ENCODE results near the gene RFK. TPM values are rescaled to one million over a fixed set of nuclear protein-coding genes. Genes with fewer than 3 reads are reported as not detected.

RFK gene
- total and polyA plus RNA-seq, 2 of the 13 experiments (the other 11 are each of a cell fraction or from before 2014, with no cell fraction given) = 18.2 to 37.2 TPM

GRCh38 chr9:76401580-76402354 lies 7.5 kb upstream of the RFK start (continued):
- TF ChIP-seq ZBTB26 (CRISPR knock-in tag; IDR thresholded peaks at IDR 0.05; ENCODE audit: borderline replicate concordance) (no peak), ZNF691 (CRISPR knock-in tag; IDR thresholded peaks at IDR 0.05; ENCODE audit: borderline replicate concordance, low read depth) (no peak), RARA (CRISPR knock-in tag; IDR thresholded peaks at IDR 0.05) (peak; percentile 60), ZNF616 (CRISPR knock-in tag; IDR thresholded peaks at IDR 0.05; ENCODE audit: low read depth) (no peak), MAFG (CRISPR knock-in tag; IDR thresholded peaks at IDR 0.05) (no peak), KLF12 (CRISPR knock-in tag; IDR thresholded peaks at IDR 0.05; ENCODE audit: borderline replicate concordance) (no peak), ZNF264 (CRISPR knock-in tag; IDR thresholded peaks at IDR 0.05) (peak; percentile 28; the same call in 1 of the 2 replicates), SRY (CRISPR knock-in tag; IDR thresholded peaks at IDR 0.05) (no peak), BRD4 (CRISPR knock-in tag; IDR thresholded peaks at IDR 0.05) (0 out of 2 replicates have a peak, but pooled peaks have one; percentile 29), CCDC6 (CRISPR knock-in tag; IDR thresholded peaks at IDR 0.05) (0 out of 2 replicates have a peak, but pooled peaks have one; percentile 43), ZNF607 (CRISPR knock-in tag; IDR thresholded peaks at IDR 0.05; ENCODE audit: borderline replicate concordance) (no peak), ZNF547 (CRISPR knock-in tag; IDR thresholded peaks at IDR 0.05) (no peak), HDAC2 (CRISPR knock-in tag; IDR thresholded peaks at IDR 0.05) (peak; percentile 68; the same call in 1 of the 2 replicates), ZNF225 (CRISPR knock-in tag; IDR thresholded peaks at IDR 0.05) (no peak), MED1 (CRISPR knock-in tag; IDR thresholded peaks at IDR 0.05) (peak; percentile 63), ZNF33A (CRISPR knock-in tag; IDR thresholded peaks at IDR 0.05; ENCODE audit: borderline replicate concordance) (no peak), GABPB1 (CRISPR knock-in tag; IDR thresholded peaks at IDR 0.05) (peak; percentile 66), SCMH1 (CRISPR knock-in tag; IDR thresholded peaks at IDR 0.05; ENCODE audit: borderline replicate concordance) (no peak), SRSF1 (optimal IDR thresholded peaks at IDR 0.05; ENCODE audit: low read depth, low read length) (no peak), CHD4 (IDR thresholded peaks at IDR 0.05; ENCODE audit: borderline replicate concordance, low read length) (no peak), ZBTB39 (CRISPR knock-in tag; IDR thresholded peaks at IDR 0.05) (no peak), MAX (IDR thresholded peaks at IDR 0.05) (no peak), POLR2A (IDR thresholded peaks at IDR 0.05; ENCODE audit: insufficient read depth in 1 of 2, low read depth in 2 of 2, low read length in 2 of 2) (0 out of 4 replicates have a peak, but pooled peaks of 1 of the 2 experiments have one; percentile 24)
- TF ChIP-seq, protein P1, sequence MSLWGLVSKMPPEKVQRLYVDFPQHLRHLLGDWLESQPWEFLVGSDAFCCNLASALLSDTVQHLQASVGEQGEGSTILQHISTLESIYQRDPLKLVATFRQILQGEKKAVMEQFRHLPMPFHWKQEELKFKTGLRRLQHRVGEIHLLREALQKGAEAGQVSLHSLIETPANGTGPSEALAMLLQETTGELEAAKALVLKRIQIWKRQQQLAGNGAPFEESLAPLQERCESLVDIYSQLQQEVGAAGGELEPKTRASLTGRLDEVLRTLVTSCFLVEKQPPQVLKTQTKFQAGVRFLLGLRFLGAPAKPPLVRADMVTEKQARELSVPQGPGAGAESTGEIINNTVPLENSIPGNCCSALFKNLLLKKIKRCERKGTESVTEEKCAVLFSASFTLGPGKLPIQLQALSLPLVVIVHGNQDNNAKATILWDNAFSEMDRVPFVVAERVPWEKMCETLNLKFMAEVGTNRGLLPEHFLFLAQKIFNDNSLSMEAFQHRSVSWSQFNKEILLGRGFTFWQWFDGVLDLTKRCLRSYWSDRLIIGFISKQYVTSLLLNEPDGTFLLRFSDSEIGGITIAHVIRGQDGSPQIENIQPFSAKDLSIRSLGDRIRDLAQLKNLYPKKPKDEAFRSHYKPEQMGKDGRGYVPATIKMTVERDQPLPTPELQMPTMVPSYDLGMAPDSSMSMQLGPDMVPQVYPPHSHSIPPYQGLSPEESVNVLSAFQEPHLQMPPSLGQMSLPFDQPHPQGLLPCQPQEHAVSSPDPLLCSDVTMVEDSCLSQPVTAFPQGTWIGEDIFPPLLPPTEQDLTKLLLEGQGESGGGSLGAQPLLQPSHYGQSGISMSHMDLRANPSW (CRISPR knock-in tag; IDR thresholded peaks at IDR 0.05; ENCODE audit: borderline replicate concordance) = 0 out of 2 replicates have a peak, but pooled peaks have one; percentile 44

All from HepG2 (cell line).